ENCODE results near the gene KRTAP10-9.

KRTAP10-9 gene

DNA sequence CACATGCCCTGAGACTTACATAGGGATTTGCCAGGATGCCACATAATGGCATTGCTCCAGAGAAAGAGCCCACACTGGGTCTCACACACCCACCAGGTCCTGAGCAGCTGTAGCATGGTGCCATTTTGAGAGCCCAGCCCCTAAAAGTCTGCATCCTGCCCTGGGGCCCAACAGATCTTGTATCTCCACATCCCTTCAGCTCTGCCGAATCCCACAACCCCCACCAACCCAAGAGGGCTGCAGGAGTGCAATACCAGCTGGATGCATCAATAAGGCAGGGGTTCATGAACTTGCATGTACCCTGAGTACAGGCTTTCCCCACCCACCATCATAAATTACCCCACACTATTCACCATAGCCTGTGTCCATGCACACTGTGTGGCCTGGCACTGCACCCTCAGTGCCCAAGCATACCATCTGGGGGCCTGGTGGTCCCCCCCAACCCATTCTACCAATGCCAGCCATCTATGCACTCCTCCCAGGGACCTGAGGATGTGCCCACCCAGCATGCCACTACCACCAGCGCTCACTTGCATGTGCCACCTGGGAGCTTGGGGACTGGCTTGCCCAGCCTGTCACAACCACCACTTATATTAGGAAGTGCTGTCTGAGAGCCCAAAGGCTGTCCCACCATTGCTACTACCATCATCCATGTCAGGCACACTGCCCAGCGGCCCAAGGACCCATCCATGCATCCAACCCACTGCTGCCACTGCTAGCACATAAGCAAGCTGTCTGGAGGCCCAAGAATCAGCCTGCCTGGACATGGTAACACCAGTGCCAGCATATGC lies 43.9 kb downstream of the KRTAP10-9 start:
- no peak for DNase-seq

DNA sequence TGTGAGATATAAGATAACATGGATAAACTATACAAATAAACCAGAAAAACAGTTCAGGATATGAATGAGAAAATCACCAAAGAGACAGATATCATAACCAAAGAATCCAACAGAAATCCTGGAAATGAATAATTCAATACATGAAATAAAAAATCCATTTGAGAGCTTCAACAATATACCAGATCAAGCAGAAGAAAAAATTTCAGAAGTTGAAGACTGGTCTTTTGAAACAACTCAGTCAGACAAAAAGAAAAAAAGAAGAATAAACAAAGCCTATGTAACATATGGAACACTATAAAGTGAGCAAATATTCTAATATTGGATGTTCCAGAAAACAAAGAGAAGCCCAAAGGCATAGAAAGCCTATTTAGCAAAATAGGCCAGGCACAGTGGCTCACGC lies 45.0 kb downstream of the KRTAP10-9 start:
- DNase-seq = no peak

DNA sequence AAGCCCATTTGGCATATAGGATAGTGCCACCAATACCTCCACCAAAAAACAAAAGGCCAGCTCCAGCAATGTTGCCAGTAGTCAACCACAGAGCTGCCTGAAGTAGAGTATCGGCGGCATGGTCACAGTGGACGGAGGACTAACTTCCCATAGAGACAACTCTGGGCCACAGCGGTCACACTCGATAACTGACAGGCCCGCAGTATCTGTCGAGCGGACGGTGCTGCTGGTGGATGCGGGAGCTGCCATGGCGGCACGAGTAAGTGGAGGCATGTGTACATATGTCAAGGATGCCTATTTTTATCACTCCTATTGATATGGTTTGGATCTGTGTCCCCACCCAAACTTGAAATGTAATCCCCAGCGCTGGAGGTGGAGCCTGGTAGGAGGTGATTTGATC lies 51.0 kb downstream of the KRTAP10-9 start:
- no peak for DNase-seq

All from NCI-H446 treated with DMSO at 0.1 percent for 48 hours (cell line).